Muscle layer of colon (tissue), 2 donors: ENCODE measurements around the gene MAGI1.
"Not testable (repeated sequence)": the region's sequence is repeated elsewhere in the genome, so short reads cannot be mapped to it uniquely, and the experiment has no call there.

Source experiments
- H3K27ac ChIP-seq: one replicate; pipeline ENCODE4 v1.7.0; 2013; ENCODE audit warnings: low read depth, mild to moderate bottlenecking, low read length, moderate library complexity
- H3K27me3 ChIP-seq, 2 donors: one replicate each; pipeline ENCODE4 v1.7.0; 2013; ENCODE audit warnings: low read length in 2 of 2, mild to moderate bottlenecking in 2 of 2; ENCODE audit not compliant: insufficient read depth in 2 of 2, control insufficient read depth in 1 of 2
- H3K36me3 ChIP-seq: one replicate; pipeline ENCODE4 v1.7.0; 2013; ENCODE audit warnings: mild to moderate bottlenecking, low read length; ENCODE audit not compliant: insufficient read depth
- H3K4me1 ChIP-seq: one replicate; pipeline ENCODE4 v1.7.0; 2013; ENCODE audit warnings: mild to moderate bottlenecking, low read length; ENCODE audit not compliant: insufficient read depth
- H3K4me3 ChIP-seq, 2 donors: one replicate each; pipeline ENCODE4 v1.7.0; 2013; ENCODE audit warnings: low read length in 2 of 2, low read depth in 1 of 2, mild to moderate bottlenecking in 1 of 2, moderate library complexity in 1 of 2
- H3K9ac ChIP-seq: one replicate; pipeline ENCODE4 v1.7.0; 2013; ENCODE audit warnings: low read length
- H3K9me3 ChIP-seq: one replicate; pipeline ENCODE4 v1.7.0; 2013; ENCODE audit warnings: mild to moderate bottlenecking, low read length
- donor health status: abdominal sarcoma.
- donor health status: Adenocarcinoma of cecum.

The MAGI1 gene

GRCh38 chr3:65575376-65575840 lies 463.3 kb downstream of the MAGI1 start:
- Histone ChIP-seq H3K27ac (no peak overlapping the region), H3K27me3 (no peaks in the 10 kb centered on the region), H3K36me3 (no peaks in the 10 kb centered on the region), H3K4me3 (no peak overlapping the region), H3K9ac (no peak overlapping the region), H3K9me3 (no peaks in the 10 kb centered on the region), H3K4me1 (peaks cover 8% of the 10 kb centered on the region)

GRCh38 chr3:65573548-65574116 lies 465.1 kb downstream of the MAGI1 start:
- H3K4me3 ChIP-seq = no peak overlapping the region
- H3K9ac ChIP-seq = no peak overlapping the region
- no peaks in the 10 kb centered on the region for H3K9me3 ChIP-seq

GRCh38 chr3:65572175-65572777 lies 466.4 kb downstream of the MAGI1 start:
- no peaks in the 10 kb centered on the region for H3K9me3 ChIP-seq
- no peaks in the 10 kb centered on the region for H3K4me1 ChIP-seq
- no peaks in the 10 kb centered on the region for H3K27me3 ChIP-seq
- no peak overlapping the region for H3K4me3 ChIP-seq
- no peak overlapping the region for H3K27ac ChIP-seq
- no peaks in the 10 kb centered on the region for H3K36me3 ChIP-seq
- no peak overlapping the region for H3K9ac ChIP-seq

More at GRCh38 chr3:65573548-65574116, 465.1 kb downstream of the MAGI1 start:
- no peak overlapping the region for H3K27ac ChIP-seq
- H3K27me3 ChIP-seq = no peaks in the 10 kb centered on the region
- no peaks in the 10 kb centered on the region for H3K36me3 ChIP-seq
- H3K4me1 ChIP-seq = peaks cover 8% of the 10 kb centered on the region

GRCh38 chr3:65569845-65570405 lies 468.8 kb downstream of the MAGI1 start:
- no peaks in the 10 kb centered on the region for H3K27me3 ChIP-seq
- no peak overlapping the region for H3K9ac ChIP-seq
- H3K36me3 ChIP-seq = no peaks in the 10 kb centered on the region
- no peaks in the 10 kb centered on the region for H3K4me1 ChIP-seq
- H3K4me3 ChIP-seq = no peak overlapping the region
- no peaks in the 10 kb centered on the region for H3K9me3 ChIP-seq
- H3K27ac ChIP-seq = no peak overlapping the region

- Histone ChIP-seq H3K36me3 (no peaks in the 10 kb centered on the region), H3K27ac (no peak overlapping the region), H3K4me1 (no peaks in the 10 kb centered on the region), H3K4me3 (no peak overlapping the region), H3K9ac (no peak overlapping the region), H3K9me3 (no peaks in the 10 kb centered on the region), H3K27me3 (no peaks in the 10 kb centered on the region)
Observed at GRCh38 chr3:65569129-65569528, 469.6 kb downstream of the MAGI1 start.

- peak overlapping the region in 1 of 2 donors; percentile 8 for H3K4me3 ChIP-seq
- no peaks in the 10 kb centered on the region for H3K9me3 ChIP-seq
- H3K9ac ChIP-seq = no peak overlapping the region
- no peaks in the 10 kb centered on the region for H3K36me3 ChIP-seq
- no peaks in the 10 kb centered on the region for H3K4me1 ChIP-seq
- no peaks in the 10 kb centered on the region for H3K27me3 ChIP-seq
- no peak overlapping the region for H3K27ac ChIP-seq
Observed at GRCh38 chr3:65568497-65568896, 470.2 kb downstream of the MAGI1 start.

GRCh38 chr3:65565744-65566143 lies 473.0 kb downstream of the MAGI1 start:
- H3K27ac ChIP-seq, H3K4me1 ChIP-seq, H3K36me3 ChIP-seq, H3K27me3 ChIP-seq, H3K4me3 ChIP-seq, H3K9me3 ChIP-seq, H3K9ac ChIP-seq: not testable (repeated sequence)

GRCh38 chr3:65564483-65564882 lies 474.2 kb downstream of the MAGI1 start:
- Histone ChIP-seq H3K4me1 (no peaks in the 10 kb centered on the region), H3K27ac (no peak overlapping the region), H3K4me3 (no peak overlapping the region)

GRCh38 chr3:65563861-65564260 lies 474.9 kb downstream of the MAGI1 start:
- no peaks in the 10 kb centered on the region for H3K9me3 ChIP-seq
- H3K4me1 ChIP-seq = no peaks in the 10 kb centered on the region
- H3K9ac ChIP-seq = no peak overlapping the region
- no peak overlapping the region for H3K4me3 ChIP-seq
- H3K27ac ChIP-seq = no peak overlapping the region
- H3K36me3 ChIP-seq = no peaks in the 10 kb centered on the region
- H3K27me3 ChIP-seq = no peaks in the 10 kb centered on the region

More at GRCh38 chr3:65564483-65564882, 474.2 kb downstream of the MAGI1 start:
- Histone ChIP-seq H3K36me3 (no peaks in the 10 kb centered on the region), H3K27me3 (no peaks in the 10 kb centered on the region), H3K9ac (no peak overlapping the region), H3K9me3 (no peaks in the 10 kb centered on the region)

GRCh38 chr3:65562447-65562846 lies 476.3 kb downstream of the MAGI1 start:
- no peak overlapping the region for H3K9ac ChIP-seq
- H3K36me3 ChIP-seq = no peaks in the 10 kb centered on the region
- no peaks in the 10 kb centered on the region for H3K27me3 ChIP-seq
- H3K27ac ChIP-seq = no peak overlapping the region
- no peak overlapping the region for H3K4me3 ChIP-seq
- no peaks in the 10 kb centered on the region for H3K4me1 ChIP-seq
- no peaks in the 10 kb centered on the region for H3K9me3 ChIP-seq

- H3K36me3 ChIP-seq = no peaks in the 10 kb centered on the region
- no peak overlapping the region for H3K9ac ChIP-seq
- no peaks in the 10 kb centered on the region for H3K9me3 ChIP-seq
- H3K27me3 ChIP-seq = no peaks in the 10 kb centered on the region
- H3K4me1 ChIP-seq = no peaks in the 10 kb centered on the region
- H3K27ac ChIP-seq = no peak overlapping the region
- H3K4me3 ChIP-seq = no peak overlapping the region
Observed at GRCh38 chr3:65561617-65562016, 477.1 kb downstream of the MAGI1 start.

- H3K27me3 ChIP-seq = no peaks in the 10 kb centered on the region
- H3K9me3 ChIP-seq = no peaks in the 10 kb centered on the region
- H3K27ac ChIP-seq = no peak overlapping the region
- H3K4me3 ChIP-seq = no peak overlapping the region
- H3K4me1 ChIP-seq = no peaks in the 10 kb centered on the region
- no peak overlapping the region for H3K9ac ChIP-seq
- no peaks in the 10 kb centered on the region for H3K36me3 ChIP-seq
Observed at GRCh38 chr3:65560901-65561300, 477.8 kb downstream of the MAGI1 start.
